Measurements from ENCODE around the gene ZKSCAN4. TPM values are rescaled to one million over a fixed set of nuclear protein-coding genes. Genes with fewer than 3 reads are reported as not detected.

The ZKSCAN4 gene
- polyA plus RNA-seq, 4 donors: 2.7 to 7.9 (median 3.8) TPM

- no peak for DNase-seq
- Histone ChIP-seq H3K4me3 (ENCODE audit: low read depth in 1 of 3, low read length in 3 of 3) (no peak overlapping the region), H3K36me3 (ENCODE audit: control insufficient read depth in 3 of 3, insufficient read depth in 2 of 3, low read depth in 1 of 3, low read length in 3 of 3) (peaks cover 0 to 14% (median 6%) of the 10 kb centered on the region in 3 donors), H3K4me1 (ENCODE audit: control insufficient read depth in 3 of 3, insufficient read depth in 2 of 3, low read depth in 1 of 3, low read length in 2 of 3) (peaks cover 0 to 3% (median 3%) of the 10 kb centered on the region in 3 donors), H3K9me3 (ENCODE audit: control insufficient read depth in 2 of 2, insufficient read depth in 1 of 2, low read depth in 1 of 2, low read length in 1 of 2) (no peaks in the 10 kb centered on the region), H3K27ac (ENCODE audit: low read depth in 1 of 3, low read length in 2 of 3) (no peak overlapping the region), H3K27me3 (ENCODE audit: control insufficient read depth in 3 of 3, insufficient read depth in 3 of 3, low read length in 3 of 3) (peaks cover 0 to 2% (median 0%) of the 10 kb centered on the region in 3 donors)
- 77 to 84% (median 79%) methylated on average over 3 of the region's 3 CpGs for WGBS, 3 donors
- FAIRE-seq: no peak
Observed at GRCh38 chr6:28277746-28278145, 25.7 kb upstream of the ZKSCAN4 start.

- Histone ChIP-seq H3K36me3 (ENCODE audit: control insufficient read depth in 3 of 3, insufficient read depth in 2 of 3, low read depth in 1 of 3, low read length in 3 of 3) (peaks cover 0 to 22% (median 8%) of the 10 kb centered on the region in 3 donors), H3K4me3 (ENCODE audit: low read depth in 1 of 3, low read length in 3 of 3) (no peak overlapping the region), H3K4me1 (ENCODE audit: control insufficient read depth in 3 of 3, insufficient read depth in 2 of 3, low read depth in 1 of 3, low read length in 2 of 3) (no peaks in the 10 kb centered on the region), H3K27ac (ENCODE audit: low read depth in 1 of 3, low read length in 2 of 3) (no peak overlapping the region), H3K27me3 (ENCODE audit: control insufficient read depth in 3 of 3, insufficient read depth in 3 of 3, low read length in 3 of 3) (no peaks in the 10 kb centered on the region), H3K9me3 (ENCODE audit: control insufficient read depth in 2 of 2, insufficient read depth in 1 of 2, low read depth in 1 of 2, low read length in 1 of 2) (no peaks in the 10 kb centered on the region)
- FAIRE-seq: no peak
- peak in 1 of 2 donors; percentile 17 for DNase-seq
Observed at GRCh38 chr6:28274888-28275287, 22.8 kb upstream of the ZKSCAN4 start.

GRCh38 chr6:28269492-28269891, 17.4 kb upstream of the ZKSCAN4 start:
- no peak overlapping the region for H3K4me3 ChIP-seq (ENCODE audit: low read depth in 1 of 3, low read length in 3 of 3)
- H3K9me3 ChIP-seq (ENCODE audit: control insufficient read depth in 2 of 2, insufficient read depth in 1 of 2, low read depth in 1 of 2, low read length in 1 of 2): no peaks in the 10 kb centered on the region
- no peaks in the 10 kb centered on the region for H3K27me3 ChIP-seq (ENCODE audit: control insufficient read depth in 3 of 3, insufficient read depth in 3 of 3, low read length in 3 of 3)
- H3K27ac ChIP-seq (ENCODE audit: low read depth in 1 of 3, low read length in 2 of 3): no peak overlapping the region
- H3K36me3 ChIP-seq (ENCODE audit: control insufficient read depth in 3 of 3, insufficient read depth in 2 of 3, low read depth in 1 of 3, low read length in 3 of 3): peaks cover 0 to 22% (median 6%) of the 10 kb centered on the region in 3 donors
- DNase-seq (no peak), FAIRE-seq (no peak)
- peaks cover 0 to 4% (median 0%) of the 10 kb centered on the region in 3 donors for H3K4me1 ChIP-seq (ENCODE audit: control insufficient read depth in 3 of 3, insufficient read depth in 2 of 3, low read depth in 1 of 3, low read length in 2 of 3)

DNA sequence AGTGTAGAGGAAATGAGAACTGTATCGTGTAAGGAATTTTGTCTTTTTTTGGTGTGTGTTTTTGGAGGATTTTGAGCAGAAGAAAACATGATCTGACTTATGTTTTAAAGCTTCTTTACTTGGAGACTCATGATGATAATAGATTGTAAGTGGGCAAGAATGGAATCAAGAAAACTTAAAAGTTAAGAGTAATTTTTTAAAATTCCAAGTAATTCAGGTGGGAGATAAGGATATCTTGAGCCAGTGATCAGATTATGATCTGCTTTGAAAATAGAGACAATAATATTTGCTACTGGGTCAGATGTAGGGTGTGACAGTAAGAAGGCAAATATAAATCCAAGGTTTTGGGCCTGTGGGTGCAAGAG, 15.6 kb upstream of the ZKSCAN4 start:
- FAIRE-seq (no peak), DNase-seq (no peak)
- Histone ChIP-seq H3K27ac (ENCODE audit: low read depth in 1 of 3, low read length in 2 of 3) (peak overlapping the region in 2 of 3 donors; percentile 65 to 90), H3K4me1 (ENCODE audit: control insufficient read depth in 3 of 3, insufficient read depth in 2 of 3, low read depth in 1 of 3, low read length in 2 of 3) (peaks cover 0 to 4% (median 0%) of the 10 kb centered on the region in 3 donors), H3K36me3 (ENCODE audit: control insufficient read depth in 3 of 3, insufficient read depth in 2 of 3, low read depth in 1 of 3, low read length in 3 of 3) (peaks cover 0 to 11% (median 2%) of the 10 kb centered on the region in 3 donors), H3K9me3 (ENCODE audit: control insufficient read depth in 2 of 2, insufficient read depth in 1 of 2, low read depth in 1 of 2, low read length in 1 of 2) (no peaks in the 10 kb centered on the region), H3K27me3 (ENCODE audit: control insufficient read depth in 3 of 3, insufficient read depth in 3 of 3, low read length in 3 of 3) (no peaks in the 10 kb centered on the region), H3K4me3 (ENCODE audit: low read depth in 1 of 3, low read length in 3 of 3) (peak overlapping the region in 2 of 3 donors; percentile 84 to 92)
- WGBS, 3 donors: 3 to 11% (median 4%) methylated on average over 1 of the region's 1 CpG

DNA sequence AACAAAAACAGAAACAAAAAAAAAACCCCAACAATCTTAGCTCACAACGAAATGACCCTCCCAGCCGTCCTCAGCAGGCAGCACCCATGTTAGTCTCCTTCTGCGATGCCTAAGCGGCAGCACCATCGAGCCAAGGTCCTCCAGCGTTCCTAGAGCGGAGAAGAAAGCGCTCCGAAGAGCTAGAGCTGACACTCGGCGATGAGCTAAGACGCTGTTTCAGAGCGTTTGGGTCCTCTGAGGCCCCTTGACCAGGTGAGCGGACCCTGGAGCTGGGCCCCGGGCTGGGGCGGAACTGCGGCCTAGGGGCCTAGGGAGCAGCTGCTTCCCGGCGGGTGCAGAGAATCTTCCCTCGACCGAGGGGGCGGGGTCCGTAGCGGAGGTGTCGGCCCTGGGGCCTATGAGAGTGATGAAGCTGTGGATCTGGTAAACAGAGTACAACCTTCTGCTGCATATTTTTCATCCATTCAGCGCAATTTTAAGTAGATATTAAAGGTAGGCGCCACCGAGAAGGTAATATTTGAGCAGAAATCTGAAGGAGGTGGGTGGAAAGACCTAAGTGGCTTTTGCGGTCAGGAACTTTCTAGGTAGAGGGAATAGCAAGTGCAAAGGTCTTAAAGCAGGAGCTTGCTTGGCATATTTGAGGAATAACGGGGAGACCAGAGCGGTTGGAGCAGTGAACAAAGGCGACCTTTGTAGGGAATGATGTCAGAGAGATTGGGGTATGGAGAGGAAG, 15.1 kb upstream of the ZKSCAN4 start, which contains the start of gene ZSCAN26:
Gene ZSCAN26 (plus strand): TSS at position 182 of the 733 bp plus-strand sequence. CDS start 4,777 bp downstream, outside the sequence.
- Histone ChIP-seq H3K27me3 (ENCODE audit: control insufficient read depth in 3 of 3, insufficient read depth in 3 of 3, low read length in 3 of 3) (peaks cover 0 to 3% (median 0%) of the 10 kb centered on the region in 3 donors), H3K36me3 (ENCODE audit: control insufficient read depth in 3 of 3, insufficient read depth in 2 of 3, low read depth in 1 of 3, low read length in 3 of 3) (peaks cover 0 to 7% (median under 1%) of the 10 kb centered on the region in 3 donors), H3K9me3 (ENCODE audit: control insufficient read depth in 2 of 2, insufficient read depth in 1 of 2, low read depth in 1 of 2, low read length in 1 of 2) (peaks cover 0 to 2% of the 10 kb centered on the region in 2 donors), H3K4me1 (ENCODE audit: control insufficient read depth in 3 of 3, insufficient read depth in 2 of 3, low read depth in 1 of 3, low read length in 2 of 3) (peaks cover 0 to 4% (median 0%) of the 10 kb centered on the region in 3 donors), H3K27ac (ENCODE audit: low read depth in 1 of 3, low read length in 2 of 3) (peak within 1 kb of the TSS; percentile 65 to 90 (median 71)), H3K4me3 (ENCODE audit: low read depth in 1 of 3, low read length in 3 of 3) (peak within 1 kb of the TSS; percentile 58 to 92 (median 84))
- DNase-seq (peak; percentile 85 to 97), FAIRE-seq (no peak)
- WGBS, 3 donors: 0 to 1% (median 0%) methylated on average over 32 of the region's 32 CpGs

DNA sequence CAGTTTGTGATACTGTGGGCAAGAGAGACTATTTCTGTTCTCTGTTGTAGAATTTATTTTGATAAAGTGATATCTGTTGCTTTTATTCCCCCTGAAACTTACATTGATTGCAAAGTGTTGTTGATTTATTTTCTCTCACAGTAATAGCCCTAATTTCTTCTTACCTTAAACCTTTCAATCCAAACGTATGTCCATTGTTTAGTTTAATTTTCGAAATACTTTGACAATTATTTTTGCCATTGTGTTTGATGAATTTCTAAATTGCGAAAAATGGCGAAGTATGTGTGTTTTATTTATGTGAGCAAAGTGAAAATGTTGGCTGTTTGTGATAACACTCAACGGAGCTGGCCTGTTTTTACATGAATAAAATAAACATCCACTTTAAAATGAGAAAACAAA, 14.5 kb upstream of the ZKSCAN4 start:
- WGBS, 3 donors: 8 to 11% (median 10%) methylated on average over 5 of the region's 5 CpGs
- Histone ChIP-seq H3K4me1 (ENCODE audit: control insufficient read depth in 3 of 3, insufficient read depth in 2 of 3, low read depth in 1 of 3, low read length in 2 of 3) (peaks cover 0 to 4% (median 0%) of the 10 kb centered on the region in 3 donors), H3K9me3 (ENCODE audit: control insufficient read depth in 2 of 2, insufficient read depth in 1 of 2, low read depth in 1 of 2, low read length in 1 of 2) (peaks cover 0 to 6% of the 10 kb centered on the region in 2 donors), H3K27me3 (ENCODE audit: control insufficient read depth in 3 of 3, insufficient read depth in 3 of 3, low read length in 3 of 3) (peaks cover 0 to 8% (median 0%) of the 10 kb centered on the region in 3 donors), H3K27ac (ENCODE audit: low read depth in 1 of 3, low read length in 2 of 3) (peak overlapping the region in 1 of 3 donors; percentile 90), H3K4me3 (ENCODE audit: low read depth in 1 of 3, low read length in 3 of 3) (peak overlapping the region in 2 of 3 donors; percentile 84 to 92), H3K36me3 (ENCODE audit: control insufficient read depth in 3 of 3, insufficient read depth in 2 of 3, low read depth in 1 of 3, low read length in 3 of 3) (peaks cover 0 to 3% (median 0%) of the 10 kb centered on the region in 3 donors)
- DNase-seq: no peak
- FAIRE-seq: no peak

DNA sequence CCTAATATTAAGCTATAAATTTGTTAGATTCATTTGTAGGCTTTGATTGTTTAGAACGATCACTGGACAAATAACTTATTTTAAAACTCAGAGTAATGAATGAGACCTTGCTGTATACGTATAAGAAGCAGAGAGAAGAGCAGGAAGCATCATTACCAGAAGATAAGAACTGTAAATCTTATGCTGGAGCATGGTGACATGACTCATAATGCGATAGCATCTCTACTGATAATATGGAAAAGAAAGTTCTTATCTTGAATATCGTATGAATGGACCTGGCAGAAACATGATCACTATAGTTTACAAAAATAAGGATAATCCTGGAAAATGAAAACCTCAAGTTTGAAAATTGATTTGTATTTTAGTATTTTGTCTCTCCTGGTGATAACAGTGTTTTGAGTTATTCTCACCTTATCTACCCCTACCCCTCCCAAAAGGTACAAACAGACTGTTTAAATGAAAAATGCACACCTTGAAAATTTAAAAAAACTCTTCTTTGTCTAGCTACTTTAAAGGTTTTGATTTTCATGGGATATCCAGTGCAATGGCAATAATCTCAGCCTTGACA, 12.8 kb upstream of the ZKSCAN4 start:
- H3K27ac ChIP-seq (ENCODE audit: low read depth in 1 of 3, low read length in 2 of 3): no peak overlapping the region
- H3K4me3 ChIP-seq (ENCODE audit: low read depth in 1 of 3, low read length in 3 of 3): no peak overlapping the region
- DNase-seq: no peak
- H3K4me1 ChIP-seq (ENCODE audit: control insufficient read depth in 3 of 3, insufficient read depth in 2 of 3, low read depth in 1 of 3, low read length in 2 of 3): peaks cover 0 to 4% (median 0%) of the 10 kb centered on the region in 3 donors
- H3K9me3 ChIP-seq (ENCODE audit: control insufficient read depth in 2 of 2, insufficient read depth in 1 of 2, low read depth in 1 of 2, low read length in 1 of 2): peaks cover 0 to 11% of the 10 kb centered on the region in 2 donors
- H3K27me3 ChIP-seq (ENCODE audit: control insufficient read depth in 3 of 3, insufficient read depth in 3 of 3, low read length in 3 of 3): peaks cover 0 to 8% (median 0%) of the 10 kb centered on the region in 3 donors
- no peak for FAIRE-seq
- WGBS, 3 donors: 29 to 49% (median 39%) methylated on average over 4 of the region's 4 CpGs
- peaks cover 0 to 3% (median 0%) of the 10 kb centered on the region in 3 donors for H3K36me3 ChIP-seq (ENCODE audit: control insufficient read depth in 3 of 3, insufficient read depth in 2 of 3, low read depth in 1 of 3, low read length in 3 of 3)

DNA sequence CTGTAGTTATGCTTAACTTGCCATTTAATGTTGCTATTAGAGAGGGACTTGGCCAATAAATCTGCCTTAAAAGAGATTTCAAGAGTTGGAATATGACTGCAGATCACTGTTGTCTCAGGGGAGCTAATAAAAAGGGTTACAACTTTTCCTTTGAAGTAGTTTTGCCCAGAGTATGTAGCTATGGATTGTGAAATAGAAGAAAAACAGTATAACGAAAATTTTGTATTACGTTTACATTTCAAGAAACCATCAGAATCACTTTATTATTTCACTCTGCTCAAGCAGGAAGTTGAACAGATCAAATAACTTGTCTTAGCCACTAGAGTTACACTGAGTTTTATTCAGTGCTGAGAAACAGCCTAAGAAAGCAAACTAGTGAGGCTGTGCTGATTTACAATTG, 11.9 kb upstream of the ZKSCAN4 start:
- H3K4me3 ChIP-seq (ENCODE audit: low read depth in 1 of 3, low read length in 3 of 3): no peak overlapping the region
- 53 to 69% (median 59%) methylated on average over 2 of the region's 2 CpGs for WGBS, 3 donors
- H3K4me1 ChIP-seq (ENCODE audit: control insufficient read depth in 3 of 3, insufficient read depth in 2 of 3, low read depth in 1 of 3, low read length in 2 of 3): peaks cover 0 to 5% (median 4%) of the 10 kb centered on the region in 3 donors
- peaks cover 0 to 20% of the 10 kb centered on the region in 2 donors for H3K9me3 ChIP-seq (ENCODE audit: control insufficient read depth in 2 of 2, insufficient read depth in 1 of 2, low read depth in 1 of 2, low read length in 1 of 2)
- FAIRE-seq: no peak
- H3K27me3 ChIP-seq (ENCODE audit: control insufficient read depth in 3 of 3, insufficient read depth in 3 of 3, low read length in 3 of 3): peaks cover 0 to 17% (median 0%) of the 10 kb centered on the region in 3 donors
- H3K27ac ChIP-seq (ENCODE audit: low read depth in 1 of 3, low read length in 2 of 3): no peak overlapping the region
- H3K36me3 ChIP-seq (ENCODE audit: control insufficient read depth in 3 of 3, insufficient read depth in 2 of 3, low read depth in 1 of 3, low read length in 3 of 3): peaks cover 0 to 3% (median 0%) of the 10 kb centered on the region in 3 donors
- DNase-seq: no peak

All from small intestine (tissue), 7 donors.